SK-N-SH (cell line): ENCODE data around the gene ITPRIPL2. TPM values are rescaled to one million over a fixed set of nuclear protein-coding genes. Genes with fewer than 3 reads are reported as not detected.
A peak's percentile ranks its signal among the peaks of the same experiment; 100 is the strongest.

Experiments used
- CTCF ChIA-PET: fragments of 300-600, 350-600 bp; formaldehyde crosslinking; extraction: SDS; loops from one replicate; lab custom pipeline; 2021; lab: Yijun Ruan, JAX
- POLR2A ChIA-PET: fragments of 350-600 bp; sonication (Branson Sonifier 250); formaldehyde crosslinking; extraction: SDS; loops from one replicate; lab custom pipeline; 2020; ENCODE audit warnings: antibody characterized with exemption, inconsistent platforms; lab: Yijun Ruan, JAX
- DNase-seq: peaks from one replicate; pipeline ENCODE4 v3.0.0; 2012
- H2AFZ ChIP-seq: fragments of 200-600 bp; sonication (generic); 2 replicates; pipeline ENCODE4 v1.8.1; 2016; ENCODE audit warnings: antibody characterized with exemption, mild to moderate bottlenecking, low read depth
- H3F3A ChIP-seq: fragments of 200-600 bp; sonication (generic); replicated peaks from 2 replicates; pipeline ENCODE3; 2016; ENCODE audit warnings: antibody characterized with exemption, mild to moderate bottlenecking; ENCODE audit not compliant: insufficient read depth
- H3K27ac ChIP-seq, 2 experiments: fragments of 200-500 bp in 1 of 2; fragments of 200-600 bp in 1 of 2; sonication (Bioruptor generic) in 1 of 2; sonication (generic), shearing (Covaris generic) in 1 of 2; 2 replicates each; pipeline versions ENCODE4 v1.5.1 to v1.6.1; 2014 to 2016; ENCODE audit warnings: low read depth in 2 of 2, inconsistent platforms in 1 of 2, low read length in 1 of 2, mild to moderate bottlenecking in 1 of 2, mixed read lengths in 1 of 2
- H3K27me3 ChIP-seq: fragments of 200-600 bp; sonication (generic), shearing (Covaris generic); 2 replicates; pipeline ENCODE4 v1.6.1; 2016; ENCODE audit warnings: mixed run types; ENCODE audit not compliant: insufficient read depth
- H3K36me3 ChIP-seq, 2 experiments: fragments of 200-500 bp in 1 of 2; fragments of 200-600 bp in 1 of 2; sonication (Bioruptor generic) in 1 of 2; sonication (generic) in 1 of 2; replicated peaks in 1 of 2; 2 replicates each; pipeline versions ENCODE3 to v1.5.1; 2014 to 2016; ENCODE audit warnings: low read length in 1 of 2, mild to moderate bottlenecking in 1 of 2; ENCODE audit not compliant: insufficient read depth in 2 of 2, control insufficient read depth in 1 of 2
- H3K4me1 ChIP-seq, 2 experiments: fragments of 200-500 bp in 1 of 2; fragments of 200-600 bp in 1 of 2; sonication (Bioruptor generic) in 1 of 2; sonication (generic), shearing (Covaris generic) in 1 of 2; 2 replicates each; pipeline versions ENCODE4 v1.5.1 to v1.6.1; 2014 to 2016; ENCODE audit warnings: low read depth in 1 of 2, low read length in 1 of 2, mixed run types in 1 of 2; ENCODE audit not compliant: insufficient read depth in 2 of 2, control insufficient read depth in 1 of 2
- H3K4me2 ChIP-seq: fragments of 200-600 bp; sonication (generic), shearing (Covaris generic); 2 replicates; pipeline ENCODE4 v1.6.1; 2017; ENCODE audit warnings: mixed run types
- H3K4me3 ChIP-seq, 2 experiments: fragments of 200-500 bp in 1 of 2; fragments of 200-600 bp in 1 of 2; sonication (Bioruptor generic) in 1 of 2; sonication (generic), shearing (Covaris generic) in 1 of 2; 2 replicates each; pipeline versions ENCODE4 v1.5.1 to v1.8.1; 2014 to 2016; ENCODE audit warnings: low read depth in 2 of 2, inconsistent platforms in 1 of 2, low read length in 1 of 2, mild to moderate bottlenecking in 1 of 2, mixed read lengths in 1 of 2, moderate library complexity in 1 of 2
- H3K79me2 ChIP-seq: fragments of 200-600 bp; sonication (generic); 2 replicates; pipeline ENCODE4 v1.8.1; 2017; ENCODE audit warnings: mild to moderate bottlenecking; ENCODE audit not compliant: insufficient read depth
- H3K9ac ChIP-seq: fragments of 200-600 bp; sonication (generic); 2 replicates; pipeline ENCODE4 v1.6.1; 2017; ENCODE audit warnings: mixed run types
- H3K9me2 ChIP-seq: fragments of 200-600 bp; sonication (generic); 2 replicates; pipeline ENCODE4 v1.6.1; 2017; ENCODE audit warnings: mixed run types
- H3K9me3 ChIP-seq: fragments of 200-600 bp; sonication (generic); 2 replicates; pipeline ENCODE4 v1.6.1; 2017; ENCODE audit warnings: mixed run types, mild to moderate bottlenecking, moderate library complexity
- H4K20me1 ChIP-seq: fragments of 200-600 bp; sonication (generic); 2 replicates; pipeline ENCODE4 v1.6.1; 2017; ENCODE audit warnings: mild to moderate bottlenecking, mixed run types; ENCODE audit not compliant: insufficient read depth
- CHD2 ChIP-seq: fragments of 150-350 bp; IDR thresholded peaks from 2 replicates; pipeline ENCODE4 v1.6.1; 2018; ENCODE audit warnings: low read length; ENCODE audit not compliant: partially characterized antibody
- EP300 ChIP-seq, 2 experiments: IDR thresholded peaks; 2 replicates each; pipeline versions ENCODE4 v1.4.0 to v1.6.1; 2012; ENCODE audit warnings: borderline replicate concordance in 1 of 2, low read depth in 1 of 2, low read length in 1 of 2
- EZH2phosphoT487 ChIP-seq: fragments of 200-600 bp; sonication (generic); IDR thresholded peaks from 2 replicates; pipeline ENCODE4 v1.6.1; 2017; ENCODE audit warnings: low read depth, mixed run types, mild to moderate bottlenecking, antibody characterized with exemption, moderate library complexity, borderline replicate concordance
- FOSL2 ChIP-seq: IDR thresholded peaks from 2 replicates; pipeline ENCODE4 v1.4.0; 2012; ENCODE audit warnings: low read depth, mild to moderate bottlenecking, moderate library complexity, borderline replicate concordance
- FOXM1 ChIP-seq: IDR thresholded peaks from 2 replicates; pipeline ENCODE4 v1.4.0; 2012; ENCODE audit warnings: low read depth, mild to moderate bottlenecking
- GABPA ChIP-seq: IDR thresholded peaks from 2 replicates; pipeline ENCODE4 v1.4.0; 2012; ENCODE audit warnings: low read depth, mild to moderate bottlenecking
- IRF3 ChIP-seq: fragments of 150-350 bp; IDR thresholded peaks from 2 replicates; pipeline ENCODE4 v1.6.1; 2016; ENCODE audit warnings: mild to moderate bottlenecking, low read depth, low read length
- MAX ChIP-seq: IDR thresholded peaks from 2 replicates; pipeline ENCODE4 v1.4.0; 2012; ENCODE audit warnings: low read depth
- MXI1 ChIP-seq: IDR thresholded peaks from 2 replicates; pipeline ENCODE4 v1.6.1; 2012; ENCODE audit warnings: mild to moderate bottlenecking, low read depth, low read length, improper control_type of control experiment
- NFIC ChIP-seq: IDR thresholded peaks from 2 replicates; pipeline ENCODE4 v1.4.0; 2012; ENCODE audit warnings: borderline replicate concordance
- NRF1 ChIP-seq: IDR thresholded peaks from 2 replicates; pipeline ENCODE4 v1.6.1; 2012; ENCODE audit warnings: low read depth, mild to moderate bottlenecking, low read length
- PBX3 ChIP-seq: IDR thresholded peaks from 2 replicates; pipeline ENCODE4; 2012
- POLR2AphosphoS5 ChIP-seq: IDR thresholded peaks from 2 replicates; pipeline ENCODE4 v1.6.1; 2012; ENCODE audit warnings: low read depth, low read length
- RAD21 ChIP-seq: IDR thresholded peaks from 2 replicates; pipeline ENCODE4 v1.6.1; 2012; ENCODE audit warnings: mild to moderate bottlenecking, low read length
- RCOR1 ChIP-seq: fragments of 150-350 bp; IDR thresholded peaks from 2 replicates; pipeline ENCODE4 v1.6.1; 2017; ENCODE audit warnings: antibody characterized with exemption, low read length
- REST ChIP-seq: IDR thresholded peaks from 2 replicates; pipeline ENCODE4 v1.6.1; 2012; ENCODE audit warnings: mild to moderate bottlenecking, low read depth, low read length, moderate library complexity
- RXRA ChIP-seq: IDR thresholded peaks from 2 replicates; pipeline ENCODE4 v1.4.0; 2012; ENCODE audit warnings: low read depth, mild to moderate bottlenecking, borderline replicate concordance
- SMC3 ChIP-seq: IDR thresholded peaks from 2 replicates; pipeline ENCODE4 v1.6.1; 2012; ENCODE audit warnings: low read depth, low read length, improper control_type of control experiment
- TAF1 ChIP-seq: IDR thresholded peaks from 2 replicates; pipeline ENCODE4 v1.6.1; 2012; ENCODE audit warnings: low read depth, mild to moderate bottlenecking, low read length, moderate library complexity, borderline replicate concordance
- TEAD4 ChIP-seq: IDR thresholded peaks from 2 replicates; pipeline ENCODE4 v1.4.0; 2012; ENCODE audit warnings: mild to moderate bottlenecking, borderline replicate concordance; ENCODE audit not compliant: insufficient read depth
- USF2 ChIP-seq: fragments of 150-350 bp; IDR thresholded peaks from 2 replicates; pipeline ENCODE4 v1.6.1; 2017; ENCODE audit warnings: antibody characterized with exemption, low read length, low read depth, borderline replicate concordance
- ZBTB33 ChIP-seq: IDR thresholded peaks from 2 replicates; pipeline ENCODE4 v1.4.0; 2012; ENCODE audit warnings: low read depth, borderline replicate concordance
- WGBS: methylation state at CpG from one replicate; pipeline ENCODE4 v1.1.6; 2017; ENCODE audit warnings: low lambda C conversion rate; 5-methylcytosine and 5-hydroxymethylcytosine counted together
- polyA plus RNA-seq, 3 experiments: library from polyadenylated mRNA; depleted of rRNA; stranded (reverse); fragments of >200 nt; gene quantifications; 2 replicates each; pipeline ENCODE4 v1.2.3, GENCODE V29; 2012

The ITPRIPL2 gene
- polyA plus RNA-seq (2012; rRNA removed) = 4.3 and 4.7 TPM in 2 replicates
- polyA plus RNA-seq (2012; cell fraction: cytosol; rRNA removed) = 5.3 and 5.5 TPM in 2 replicates
- 4.5 and 5.3 TPM in 2 replicates for polyA plus RNA-seq (2012; cell fraction: nucleus; rRNA removed)

- DNase-seq = peak; percentile 92
- Histone ChIP-seq H3K27ac (peak within 1 kb of the TSS; percentile 64 to 78), H3K36me3 (peaks cover 8 to 11% of the 10 kb centered on the region in 2 experiments), H3K9ac (peak within 1 kb of the TSS; percentile 89), H3K27me3 (no peaks in the 10 kb centered on the region), H2AFZ (peak within 1 kb of the TSS; percentile 100), H4K20me1 (0 out of 2 replicates have a peak, but pooled peaks cover 5% of the 10 kb centered on the region), H3K9me3 (no peaks in the 10 kb centered on the region), H3K4me2 (peak within 1 kb of the TSS; percentile 93), H3K4me1 (peaks cover 13 to 34% of the 10 kb centered on the region in 2 experiments; a peak in 3 of 4 replicates), H3K4me3 (peak within 1 kb of the TSS; percentile 68 to 76), H3K79me2 (peaks cover 50% of the 10 kb centered on the region), H3F3A (peaks cover 21% of the 10 kb centered on the region), H3K9me2 (no peaks in the 10 kb centered on the region)
- WGBS = 8% methylated on average over 14 of the region's 74 CpGs
- ChIA-PET POLR2A (interaction anchor here (0.8 kb wide), 1 partner anchor 10 kb away, joined by 3 read pairs; no protein-coding TSS in a partner anchor), CTCF (interaction anchor here (0.7 to 4.0 kb wide), 10 partner anchors 9 to 1128 kb away, joined by 3 to 28 read pairs (median 3); no protein-coding TSS in a partner anchor)
- TF ChIP-seq TEAD4 (no peak), FOSL2 (no peak), EZH2phosphoT487 (no peak), USF2 (no peak), NRF1 (no peak), TAF1 (no peak; the same call in 1 of the 2 replicates), RCOR1 (peak; percentile 51; the same call in 1 of the 2 replicates), GABPA (no peak), REST (no peak), FOXM1 (no peak; the same call in 1 of the 2 replicates), POLR2AphosphoS5 (peak; percentile 77), IRF3 (no peak), MXI1 (peak; percentile 17; the same call in 1 of the 2 replicates), SMC3 (no peak), RXRA (no peak), EP300 (IDR thresholded peaks at IDR 0.05; ENCODE audit: borderline replicate concordance in 1 of 2, low read depth in 1 of 2, low read length in 1 of 2) (no peak), MAX (no peak; the same call in 1 of the 2 replicates), PBX3 (no peak), ZBTB33 (no peak), RAD21 (no peak), NFIC (no peak), CHD2 (peak; percentile 83)
These were observed at the start of gene ITPRIPL2 for GRCh38 chr16:19113577-19114358. Gene ITPRIPL2 (plus strand): TSS chr16:19113964. CDS start chr16:19114462, 498 bp downstream.
